Measurements from ENCODE around the gene NFIA.

GRCh38 chr1:61337441-61337951 is 255.1 kb downstream of the NFIA start:
- TF ChIP-seq MYC (IDR thresholded peaks at IDR 0.05; ENCODE audit: insufficient read depth, insufficient read length, insufficient replicate concordance, low read length, severe bottlenecking) = no peak
- no peak for TF ChIP-seq JUNB (IDR thresholded peaks at IDR 0.05)
- TF ChIP-seq SP1 (IDR thresholded peaks at IDR 0.05; ENCODE audit: low read depth, low read length) = no peak
- TF ChIP-seq IRF5 (IDR thresholded peaks at IDR 0.05; ENCODE audit: borderline replicate concordance) = no peak
- no peak for TF ChIP-seq ZBTB33 (IDR thresholded peaks at IDR 0.05)
- TF ChIP-seq BHLHE40 (IDR thresholded peaks at IDR 0.05; ENCODE audit: borderline replicate concordance in 1 of 2, low read depth in 2 of 2, low read length in 1 of 2) = no peak
- no peak for TF ChIP-seq CBX3 (IDR thresholded peaks at IDR 0.05; ENCODE audit: borderline replicate concordance, low read depth)
- TF ChIP-seq POLR2A (IDR thresholded peaks at IDR 0.05; ENCODE audit: low read depth, low read length) = no peak
- TF ChIP-seq CTCF (IDR thresholded peaks at IDR 0.05 in 2 of 3, conservative IDR thresholded peaks at IDR 0.05 in 1 of 3; ENCODE audit: control insufficient read depth in 2 of 3, extremely low read depth in 1 of 3, insufficient read depth in 1 of 3, low read depth in 3 of 3, low read length in 3 of 3) = no peak
- TF ChIP-seq TBL1XR1 (IDR thresholded peaks at IDR 0.05; ENCODE audit: low read depth, low read length) = no peak
- TF ChIP-seq RAD21 (IDR thresholded peaks at IDR 0.05; ENCODE audit: insufficient read depth, low read depth, low read length) = no peak
- no peak for TF ChIP-seq REST (IDR thresholded peaks at IDR 0.05; ENCODE audit: low read depth, low read length)
- no peak for TF ChIP-seq POLR2AphosphoS5 (IDR thresholded peaks at IDR 0.05; ENCODE audit: low read length)

Data from GM12878 (cell line).